Measurements from ENCODE around the gene NAA38.

DNA sequence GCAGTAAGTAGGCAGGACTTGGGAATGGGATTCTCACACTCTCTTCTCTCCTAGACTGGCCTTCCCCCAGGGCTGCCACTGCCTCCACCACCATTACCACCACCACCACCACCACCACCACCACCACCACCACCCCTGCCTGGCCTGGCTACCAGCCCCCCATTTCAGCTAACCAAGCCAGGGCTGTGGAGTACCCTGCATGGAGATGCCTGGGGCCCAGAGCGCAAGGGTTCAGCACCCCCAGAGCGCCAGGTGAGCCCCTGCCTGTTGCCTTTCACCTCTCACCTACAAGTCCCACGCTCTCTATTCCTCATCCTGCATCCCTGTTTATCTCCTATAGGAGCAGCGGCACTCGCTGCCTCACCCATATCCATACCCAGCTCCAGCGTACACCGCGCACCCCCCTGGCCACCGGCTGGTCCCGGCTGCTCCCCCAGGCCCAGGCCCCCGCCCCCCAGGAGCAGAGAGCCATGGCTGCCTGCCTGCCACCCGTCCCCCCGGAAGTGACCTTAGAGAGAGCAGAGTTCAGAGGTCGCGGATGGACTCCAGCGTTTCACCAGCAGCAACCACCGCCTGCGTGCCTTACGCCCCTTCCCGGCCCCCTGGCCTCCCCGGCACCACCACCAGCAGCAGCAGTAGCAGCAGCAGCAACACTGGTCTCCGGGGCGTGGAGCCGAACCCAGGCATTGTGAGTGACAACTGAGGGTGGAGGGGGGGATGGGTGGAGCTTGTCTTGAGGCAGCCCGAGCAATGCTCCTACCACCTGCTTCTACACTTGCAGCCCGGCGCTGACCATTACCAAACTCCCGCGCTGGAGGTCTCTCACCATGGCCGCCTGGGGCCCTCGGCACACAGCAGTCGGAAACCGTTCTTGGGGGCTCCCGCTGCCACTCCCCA, 10.3 kb downstream of the NAA38 start:
- TF ChIP-seq, protein P1, sequence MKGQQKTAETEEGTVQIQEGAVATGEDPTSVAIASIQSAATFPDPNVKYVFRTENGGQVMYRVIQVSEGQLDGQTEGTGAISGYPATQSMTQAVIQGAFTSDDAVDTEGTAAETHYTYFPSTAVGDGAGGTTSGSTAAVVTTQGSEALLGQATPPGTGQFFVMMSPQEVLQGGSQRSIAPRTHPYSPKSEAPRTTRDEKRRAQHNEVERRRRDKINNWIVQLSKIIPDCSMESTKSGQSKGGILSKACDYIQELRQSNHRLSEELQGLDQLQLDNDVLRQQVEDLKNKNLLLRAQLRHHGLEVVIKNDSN (CRISPR knock-in tag; IDR thresholded peaks at IDR 0.05): no peak
- TF ChIP-seq ZNF396 (CRISPR knock-in tag; IDR thresholded peaks at IDR 0.05; ENCODE audit: borderline replicate concordance) (no peak), CREM (CRISPR knock-in tag; IDR thresholded peaks at IDR 0.05) (no peak), ATF1 (CRISPR knock-in tag; IDR thresholded peaks at IDR 0.05) (no peak), SMAD3 (CRISPR knock-in tag; IDR thresholded peaks at IDR 0.05; ENCODE audit: borderline replicate concordance) (no peak), ZBTB21 (CRISPR knock-in tag; IDR thresholded peaks at IDR 0.05; ENCODE audit: borderline replicate concordance) (no peak)
- TF ChIP-seq, protein P2, sequence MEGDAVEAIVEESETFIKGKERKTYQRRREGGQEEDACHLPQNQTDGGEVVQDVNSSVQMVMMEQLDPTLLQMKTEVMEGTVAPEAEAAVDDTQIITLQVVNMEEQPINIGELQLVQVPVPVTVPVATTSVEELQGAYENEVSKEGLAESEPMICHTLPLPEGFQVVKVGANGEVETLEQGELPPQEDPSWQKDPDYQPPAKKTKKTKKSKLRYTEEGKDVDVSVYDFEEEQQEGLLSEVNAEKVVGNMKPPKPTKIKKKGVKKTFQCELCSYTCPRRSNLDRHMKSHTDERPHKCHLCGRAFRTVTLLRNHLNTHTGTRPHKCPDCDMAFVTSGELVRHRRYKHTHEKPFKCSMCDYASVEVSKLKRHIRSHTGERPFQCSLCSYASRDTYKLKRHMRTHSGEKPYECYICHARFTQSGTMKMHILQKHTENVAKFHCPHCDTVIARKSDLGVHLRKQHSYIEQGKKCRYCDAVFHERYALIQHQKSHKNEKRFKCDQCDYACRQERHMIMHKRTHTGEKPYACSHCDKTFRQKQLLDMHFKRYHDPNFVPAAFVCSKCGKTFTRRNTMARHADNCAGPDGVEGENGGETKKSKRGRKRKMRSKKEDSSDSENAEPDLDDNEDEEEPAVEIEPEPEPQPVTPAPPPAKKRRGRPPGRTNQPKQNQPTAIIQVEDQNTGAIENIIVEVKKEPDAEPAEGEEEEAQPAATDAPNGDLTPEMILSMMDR (IDR thresholded peaks at IDR 0.05): no peak

Measured in WTC11 (cell line).